Activated T-helper 17 cell treated with anti-CD3 and anti-CD28 coated beads, Interleukin-2, amount 50 U/mL, for 72 hours (primary cell): ENCODE measurements around the gene GDPGP1. TPM values are rescaled to one million over a fixed set of nuclear protein-coding genes. Genes with fewer than 3 reads are reported as not detected.
A peak's percentile ranks its signal among the peaks of the same experiment; 100 is the strongest.
"Not testable (repeated sequence)": the region's sequence is repeated elsewhere in the genome, so short reads cannot be mapped to it uniquely, and the experiment has no call there.

ENCODE experiments used
- ATAC-seq: fragments of 150-1000 bp; cut with Tn5 transposase; replicated peaks from 2 replicates; pipeline ENCODE4 v1.10.0; 2021; ENCODE audit warnings: mild to moderate bottlenecking, moderate library complexity
- H3K27ac Mint-ChIP-seq: one replicate; pipeline ENCODE4 v1.8.0; 2022; ENCODE audit warnings: mixed read lengths
- H3K27me3 Mint-ChIP-seq: one replicate; pipeline ENCODE4 v1.8.0; 2022; ENCODE audit warnings: mixed read lengths
- H3K36me3 Mint-ChIP-seq: one replicate; pipeline ENCODE4 v1.8.0; 2022; ENCODE audit warnings: low read depth, mild to moderate bottlenecking, mixed read lengths
- H3K4me1 Mint-ChIP-seq: one replicate; pipeline ENCODE4 v1.8.0; 2022; ENCODE audit warnings: mixed read lengths
- H3K4me3 Mint-ChIP-seq: one replicate; pipeline ENCODE4 v1.8.0; 2022; ENCODE audit warnings: mild to moderate bottlenecking, mixed read lengths
- H3K9me3 Mint-ChIP-seq: one replicate; pipeline ENCODE4 v1.8.0; 2022; ENCODE audit warnings: mixed read lengths
- total RNA-seq, 2 donors: library from RNA; stranded (reverse); gene quantifications; one replicate each; pipeline ENCODE4 v1.2.3, GENCODE V29; 2022

The GDPGP1 gene, protein sequence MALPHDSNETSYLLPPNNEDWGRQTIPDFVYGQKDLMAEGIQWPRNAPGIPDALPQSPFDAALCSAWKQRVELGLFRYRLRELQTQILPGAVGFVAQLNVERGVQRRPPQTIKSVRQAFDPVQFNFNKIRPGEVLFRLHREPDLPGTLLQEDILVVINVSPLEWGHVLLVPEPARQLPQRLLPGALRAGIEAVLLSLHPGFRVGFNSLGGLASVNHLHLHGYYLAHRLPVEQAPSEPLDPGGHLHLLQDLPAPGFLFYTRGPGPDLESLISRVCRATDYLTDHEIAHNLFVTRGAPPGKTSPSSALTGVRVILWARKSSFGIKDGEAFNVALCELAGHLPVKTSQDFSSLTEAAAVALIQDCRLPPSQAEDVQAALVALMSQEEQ
- total RNA-seq, result 1 to 10 TPM; 8.2 to 9.4 TPM

DNA sequence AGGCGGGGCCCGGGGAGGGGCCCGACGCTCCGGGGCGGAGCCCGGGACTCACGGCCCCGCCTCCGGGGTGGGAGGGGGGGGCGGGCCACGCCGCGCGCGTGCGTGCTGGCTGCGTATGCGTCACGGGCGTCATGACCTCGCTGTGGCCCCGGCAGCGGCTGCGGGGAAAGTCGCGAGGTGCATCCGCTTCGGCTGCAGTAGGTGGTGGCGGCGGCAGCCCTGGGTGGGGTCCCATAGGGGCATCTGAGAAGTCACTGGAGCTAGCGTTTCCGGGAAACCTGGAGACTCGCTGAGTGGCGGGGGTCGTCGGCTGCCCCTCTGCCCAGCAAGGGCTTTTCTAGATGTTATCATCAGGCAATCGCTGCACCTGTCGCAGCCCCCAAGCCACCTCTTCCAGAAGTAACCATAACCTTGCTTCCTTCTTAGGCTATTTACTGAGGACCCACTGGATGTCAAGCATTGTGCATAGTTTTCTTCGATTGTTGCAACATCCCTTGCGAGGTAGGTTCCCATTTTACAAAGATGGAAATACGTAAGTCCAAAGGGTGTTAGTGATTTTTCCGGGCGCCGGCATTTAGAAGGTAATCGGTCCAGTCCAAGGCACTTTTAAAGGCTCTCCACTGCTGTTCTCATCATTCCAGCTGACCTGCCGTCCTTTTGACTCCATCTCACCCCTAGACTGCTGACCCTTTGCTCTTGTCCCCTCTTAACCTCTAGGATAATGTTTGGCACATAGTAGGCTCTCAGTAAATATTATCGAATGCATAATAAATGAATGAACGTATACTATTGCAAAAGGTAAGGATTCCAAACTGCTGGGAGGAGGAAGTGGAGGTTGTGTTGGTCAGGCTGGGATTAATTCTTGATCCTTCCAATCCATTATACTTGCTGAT is at the start of gene GDPGP1:
GDPGP1 (plus strand) TSS at position 114 of the 893 bp plus-strand sequence. CDS start 6,700 bp downstream, outside the sequence.
- Mint-ChIP-seq H3K4me3 (peak within 1 kb of the TSS; percentile 98), H3K36me3 (peaks cover 72% of the 10 kb centered on the region), H3K27ac (peak within 1 kb of the TSS; percentile 90)

DNA sequence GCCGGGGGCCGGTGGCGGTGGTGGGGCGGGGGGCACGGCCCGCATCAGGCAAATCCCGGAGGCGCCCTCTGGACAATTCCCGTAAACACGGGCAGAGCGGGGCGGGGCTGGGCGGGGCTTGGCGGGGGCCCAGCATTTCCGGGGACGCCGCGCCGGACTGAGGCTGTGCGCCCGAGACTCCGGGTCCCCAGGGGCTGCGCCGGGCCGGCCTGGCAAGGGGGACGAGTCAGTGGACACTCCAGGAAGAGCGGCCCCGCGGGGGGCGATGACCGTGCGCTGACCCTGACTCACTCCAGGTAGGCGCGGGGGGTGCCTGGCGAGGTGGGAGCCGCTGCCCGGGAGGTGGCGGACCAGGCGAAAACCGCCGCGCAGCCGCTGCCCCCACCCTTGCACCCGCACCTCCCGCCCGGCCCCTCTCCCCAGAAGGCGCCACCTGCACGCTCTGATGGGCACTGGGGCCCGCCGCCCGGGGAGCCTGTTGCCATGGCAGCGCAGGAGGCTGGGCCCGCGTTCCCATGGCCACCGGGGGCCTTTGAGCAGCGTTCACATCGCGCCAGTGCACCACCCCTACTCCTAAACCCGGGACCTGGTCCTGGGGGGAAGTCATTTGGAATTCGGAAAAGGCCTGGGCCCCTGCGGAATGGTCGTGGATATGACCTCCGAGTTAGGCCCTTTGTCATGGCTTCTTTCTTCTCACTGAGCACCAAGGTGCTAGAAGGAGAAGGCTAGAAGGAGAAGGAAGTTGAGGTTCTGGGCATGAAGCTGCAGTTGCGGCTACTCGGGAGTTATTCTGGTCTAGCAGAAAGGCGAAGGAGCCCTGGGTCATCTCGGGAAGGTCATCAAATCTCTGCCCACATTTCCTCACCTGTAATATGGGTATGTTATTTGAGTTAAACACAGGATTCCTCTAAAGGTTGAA is 49.0 kb upstream of the GDPGP1 start:
- no peaks in the 10 kb centered on the region for H3K9me3 Mint-ChIP-seq
- H3K27ac Mint-ChIP-seq, result peak overlapping the region; percentile 60
- peaks cover 12% of the 10 kb centered on the region for H3K4me1 Mint-ChIP-seq
- no peaks in the 10 kb centered on the region for H3K27me3 Mint-ChIP-seq
- peaks cover 6% of the 10 kb centered on the region for H3K36me3 Mint-ChIP-seq
- ATAC-seq, result peak; percentile 79
- H3K4me3 Mint-ChIP-seq, result peak overlapping the region; percentile 86

More for the DNA sequence above, at the start of gene GDPGP1:
- peaks cover 14% of the 10 kb centered on the region for H3K4me1 Mint-ChIP-seq
- peak; percentile 66 for ATAC-seq
- no peaks in the 10 kb centered on the region for H3K27me3 Mint-ChIP-seq
- no peaks in the 10 kb centered on the region for H3K9me3 Mint-ChIP-seq

DNA sequence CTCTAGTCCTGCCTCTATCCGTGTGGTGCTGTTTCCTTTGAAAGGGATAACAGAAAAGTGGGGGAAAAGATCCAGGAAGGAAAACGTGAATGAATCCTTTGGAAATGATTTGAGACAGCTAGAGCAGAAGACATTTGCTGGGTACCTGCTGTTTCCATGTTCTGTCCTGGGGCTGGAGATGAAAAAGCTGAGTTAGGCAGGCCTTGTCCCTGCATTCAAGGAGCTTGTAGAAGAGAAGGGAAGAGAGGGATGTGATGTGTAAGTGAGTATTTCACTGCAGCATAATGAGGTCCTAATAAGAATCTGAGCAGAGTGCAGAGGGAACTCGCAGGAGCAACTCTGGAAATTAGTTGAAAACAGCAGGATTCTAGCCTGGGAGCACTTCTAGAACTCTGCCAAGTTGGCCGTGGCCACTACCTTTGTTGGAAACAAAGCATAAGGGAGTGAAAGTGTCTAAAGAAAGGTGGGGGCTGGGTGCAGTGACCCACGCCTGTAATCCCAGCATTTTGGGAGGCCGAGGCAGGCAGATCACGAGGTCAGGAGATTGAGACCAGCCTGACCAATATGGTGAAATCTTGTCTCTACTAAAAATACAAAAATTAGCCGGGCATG is 46.6 kb upstream of the GDPGP1 start:
- peak overlapping the region; percentile 6 for H3K4me3 Mint-ChIP-seq
- peaks cover 6% of the 10 kb centered on the region for H3K36me3 Mint-ChIP-seq
- no peak for ATAC-seq
- no peaks in the 10 kb centered on the region for H3K9me3 Mint-ChIP-seq
- H3K27ac Mint-ChIP-seq, result no peak overlapping the region
- peaks cover 24% of the 10 kb centered on the region for H3K4me1 Mint-ChIP-seq
- no peaks in the 10 kb centered on the region for H3K27me3 Mint-ChIP-seq

DNA sequence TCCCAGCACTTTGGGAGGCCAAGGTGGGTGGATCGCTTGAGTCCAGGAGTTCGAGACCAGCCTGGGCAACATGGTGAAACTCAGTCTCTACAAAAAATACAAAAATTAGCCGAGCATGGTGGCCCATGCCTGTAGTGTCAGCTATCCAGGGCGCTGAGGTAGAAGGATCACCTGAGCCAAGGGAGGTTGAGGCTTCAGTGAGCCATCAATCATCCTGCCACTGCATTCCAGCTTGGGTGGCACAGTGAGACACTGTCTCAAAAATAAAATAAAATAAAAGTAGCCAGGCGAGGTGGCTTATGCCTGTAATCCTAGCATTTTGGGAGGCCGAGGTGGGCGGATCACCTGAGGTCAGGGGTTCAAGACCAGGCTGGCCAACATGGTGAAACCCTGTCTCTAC is 45.9 kb upstream of the GDPGP1 start:
- not testable (repeated sequence) for H3K27ac Mint-ChIP-seq, ATAC-seq, H3K9me3 Mint-ChIP-seq, H3K36me3 Mint-ChIP-seq, H3K27me3 Mint-ChIP-seq, H3K4me3 Mint-ChIP-seq
- H3K4me1 Mint-ChIP-seq, result peaks cover 24% of the 10 kb centered on the region

DNA sequence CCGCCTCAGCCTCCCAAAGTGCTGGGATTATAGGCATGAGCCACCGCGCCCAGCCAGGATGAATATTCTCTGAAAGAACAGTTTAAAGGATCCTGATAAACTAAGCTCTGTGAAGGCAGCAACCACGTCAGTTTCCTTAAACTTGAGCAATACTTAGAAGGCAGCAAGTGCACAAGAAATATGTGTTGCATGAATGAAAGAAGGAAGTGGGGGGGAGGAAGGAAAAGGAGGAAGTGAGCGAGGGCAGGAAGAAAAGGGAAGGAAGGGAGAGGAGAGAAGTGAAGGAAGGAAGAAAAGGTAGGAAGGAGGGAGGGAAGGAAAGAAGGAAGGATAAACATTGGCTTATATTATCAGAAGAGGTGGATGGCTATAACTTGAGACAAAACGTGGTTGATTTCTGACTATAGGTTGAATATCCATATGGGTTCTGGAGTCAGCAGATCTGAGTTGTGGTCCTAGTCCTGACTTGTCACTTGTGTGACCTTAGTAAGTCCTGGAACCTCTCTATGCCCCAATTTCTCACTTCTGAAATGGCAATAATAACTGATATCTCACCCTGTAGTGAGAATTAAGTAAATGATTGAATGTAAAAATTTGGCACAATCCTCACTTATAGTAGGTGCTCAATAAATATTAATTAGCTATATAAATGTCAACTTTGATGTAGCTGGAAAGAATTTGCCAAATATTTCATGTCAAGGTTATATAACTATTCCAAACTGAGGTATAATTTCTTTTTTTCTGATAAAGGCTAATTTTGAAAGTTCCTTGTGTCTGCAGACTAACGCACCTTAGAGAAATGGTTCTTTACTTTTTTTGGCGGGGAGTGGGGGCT is 44.9 kb upstream of the GDPGP1 start:
- Mint-ChIP-seq H3K27me3 (no peaks in the 10 kb centered on the region), H3K4me3 (no peak overlapping the region), H3K27ac (no peak overlapping the region), H3K4me1 (peaks cover 24% of the 10 kb centered on the region), H3K9me3 (no peaks in the 10 kb centered on the region), H3K36me3 (peaks cover 6% of the 10 kb centered on the region)
- ATAC-seq, result no peak

DNA sequence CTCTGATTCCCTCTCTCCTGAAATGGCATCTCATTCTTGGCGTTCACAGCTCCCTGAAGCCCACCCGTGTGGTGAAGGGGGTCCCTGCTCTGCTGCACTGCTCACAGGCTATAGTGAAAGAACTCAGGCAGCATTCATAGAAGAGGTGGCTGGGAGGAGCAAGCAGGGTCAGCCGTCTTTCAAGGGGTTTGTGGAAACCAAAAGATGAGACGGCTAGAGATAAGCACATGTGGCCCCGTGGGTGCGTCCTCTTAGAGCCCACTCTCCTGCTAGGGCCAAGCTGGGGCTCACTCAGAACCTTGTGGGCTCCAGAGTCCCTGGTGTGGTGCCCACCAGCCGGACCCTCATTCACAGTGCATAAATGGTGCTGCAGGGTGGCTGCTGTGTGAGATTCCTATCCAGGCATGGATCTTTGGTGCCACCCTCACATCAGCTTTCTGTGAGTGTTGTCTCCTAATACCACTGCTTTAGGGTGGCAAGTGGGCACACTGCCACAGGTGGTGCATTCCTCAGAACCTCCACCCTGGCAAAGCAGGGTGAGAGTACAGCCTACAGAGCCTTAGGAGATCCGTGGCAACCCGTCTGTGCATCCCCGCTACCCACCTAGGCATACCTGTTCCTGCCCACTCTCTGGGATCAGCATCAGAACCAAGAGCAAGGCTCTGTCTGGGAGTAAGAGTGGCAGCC is 44.1 kb upstream of the GDPGP1 start:
- Mint-ChIP-seq H3K4me1 (peaks cover 24% of the 10 kb centered on the region), H3K27ac (peak overlapping the region; percentile 20), H3K27me3 (no peaks in the 10 kb centered on the region), H3K36me3 (peaks cover 6% of the 10 kb centered on the region), H3K4me3 (no peak overlapping the region), H3K9me3 (no peaks in the 10 kb centered on the region)
- ATAC-seq, result no peak

DNA sequence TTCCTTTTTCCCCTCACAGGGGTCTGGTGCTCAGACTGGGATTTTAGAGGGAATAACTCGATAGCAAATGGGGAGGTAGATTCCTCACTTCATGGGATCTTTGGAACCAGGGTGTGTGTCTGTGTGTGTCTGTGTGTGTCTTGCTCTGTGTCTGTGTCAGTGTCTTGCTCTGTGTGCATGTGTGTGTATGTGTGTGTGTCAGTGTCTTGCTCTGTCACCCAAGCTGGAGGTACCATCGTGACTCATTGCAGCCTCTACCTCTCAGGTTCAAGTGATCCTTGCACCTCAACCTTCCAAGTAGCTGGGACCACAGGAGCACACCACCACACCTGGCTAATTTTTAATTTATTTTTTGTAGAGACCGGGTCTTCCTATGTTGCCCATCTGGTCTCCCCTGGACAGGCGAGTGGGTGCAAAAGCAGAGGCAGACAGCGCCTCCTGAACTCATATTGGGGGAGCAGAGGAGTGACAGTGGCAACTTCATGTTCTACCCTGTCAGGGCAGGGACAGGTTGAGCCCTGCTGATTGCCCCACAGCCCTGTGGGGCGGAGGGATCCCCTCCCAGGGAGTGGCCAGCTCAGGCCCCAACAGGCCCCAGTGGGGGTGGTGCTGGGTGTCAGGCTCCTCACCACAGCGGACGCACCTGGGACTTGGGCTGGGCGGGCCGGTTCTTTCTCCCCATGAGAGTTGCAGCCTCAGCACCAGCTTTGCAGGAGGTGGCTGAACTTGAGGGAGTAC is 43.2 kb upstream of the GDPGP1 start:
- Mint-ChIP-seq H3K36me3 (no peaks in the 10 kb centered on the region), H3K9me3 (no peaks in the 10 kb centered on the region), H3K27ac (peak overlapping the region; percentile 20), H3K27me3 (no peaks in the 10 kb centered on the region), H3K4me3 (no peak overlapping the region), H3K4me1 (peaks cover 19% of the 10 kb centered on the region)
- ATAC-seq, result peak; percentile 28

DNA sequence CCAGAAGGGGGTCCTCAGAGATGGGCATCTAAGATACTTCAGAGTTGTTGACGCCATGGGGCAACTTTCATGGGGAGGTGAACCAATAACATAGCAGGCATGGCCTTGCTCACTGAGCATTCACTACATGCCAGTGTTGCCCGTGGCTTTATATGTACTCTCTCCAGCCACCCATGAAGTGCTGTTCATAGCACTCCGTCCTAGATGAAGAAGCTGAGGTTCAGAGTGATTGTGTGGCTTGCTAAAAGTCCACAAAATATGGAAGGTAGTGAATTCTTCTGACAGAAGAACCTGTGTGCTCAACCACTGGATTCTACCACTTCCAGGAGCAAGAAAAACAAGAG is 42.7 kb upstream of the GDPGP1 start:
- no peaks in the 10 kb centered on the region for H3K36me3 Mint-ChIP-seq
- H3K27ac Mint-ChIP-seq, result no peak overlapping the region
- H3K9me3 Mint-ChIP-seq, result no peaks in the 10 kb centered on the region
- H3K27me3 Mint-ChIP-seq, result no peaks in the 10 kb centered on the region
- ATAC-seq, result no peak
- H3K4me3 Mint-ChIP-seq, result peak overlapping the region; percentile 32
- peaks cover 19% of the 10 kb centered on the region for H3K4me1 Mint-ChIP-seq

DNA sequence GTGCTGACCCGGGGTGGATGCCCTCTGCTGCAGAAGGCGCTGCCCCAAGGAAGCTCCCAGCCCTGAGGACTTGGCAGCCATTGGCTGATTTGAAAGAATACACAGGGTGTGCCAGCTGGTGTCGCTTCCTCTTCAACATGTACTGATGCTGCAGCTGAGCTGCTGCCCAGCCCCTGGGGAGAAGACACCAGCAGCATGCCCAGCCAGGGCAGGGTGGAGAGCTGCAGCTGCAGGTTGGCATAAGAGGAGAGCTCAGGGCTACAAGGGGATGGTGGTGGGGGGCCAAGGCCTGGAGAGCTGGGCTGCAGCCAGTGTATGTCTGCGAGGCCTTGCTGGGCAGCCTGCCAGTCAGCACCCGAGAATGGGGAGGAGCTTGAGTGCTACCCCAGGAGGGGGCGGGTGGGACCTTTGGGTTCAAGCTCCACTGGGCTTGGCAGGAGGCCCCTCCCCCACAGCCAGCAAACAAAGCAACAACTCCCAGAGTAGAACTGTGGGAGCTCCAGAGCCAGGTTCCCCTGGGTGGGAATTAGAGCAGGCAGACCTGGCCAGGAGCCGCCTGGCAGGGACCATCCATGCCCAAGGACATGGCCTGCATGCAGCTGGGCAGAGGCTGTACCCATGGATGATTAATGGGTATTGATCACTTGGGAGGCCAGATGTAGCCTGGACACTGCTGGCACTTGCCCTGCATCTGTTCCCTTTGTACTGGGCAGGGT is 42.1 kb upstream of the GDPGP1 start:
- ATAC-seq, result peak; percentile 56
- no peaks in the 10 kb centered on the region for H3K27me3 Mint-ChIP-seq
- H3K9me3 Mint-ChIP-seq, result no peaks in the 10 kb centered on the region
- peaks cover 18% of the 10 kb centered on the region for H3K4me1 Mint-ChIP-seq
- H3K27ac Mint-ChIP-seq, result no peak overlapping the region
- peak overlapping the region; percentile 32 for H3K4me3 Mint-ChIP-seq
- no peaks in the 10 kb centered on the region for H3K36me3 Mint-ChIP-seq

DNA sequence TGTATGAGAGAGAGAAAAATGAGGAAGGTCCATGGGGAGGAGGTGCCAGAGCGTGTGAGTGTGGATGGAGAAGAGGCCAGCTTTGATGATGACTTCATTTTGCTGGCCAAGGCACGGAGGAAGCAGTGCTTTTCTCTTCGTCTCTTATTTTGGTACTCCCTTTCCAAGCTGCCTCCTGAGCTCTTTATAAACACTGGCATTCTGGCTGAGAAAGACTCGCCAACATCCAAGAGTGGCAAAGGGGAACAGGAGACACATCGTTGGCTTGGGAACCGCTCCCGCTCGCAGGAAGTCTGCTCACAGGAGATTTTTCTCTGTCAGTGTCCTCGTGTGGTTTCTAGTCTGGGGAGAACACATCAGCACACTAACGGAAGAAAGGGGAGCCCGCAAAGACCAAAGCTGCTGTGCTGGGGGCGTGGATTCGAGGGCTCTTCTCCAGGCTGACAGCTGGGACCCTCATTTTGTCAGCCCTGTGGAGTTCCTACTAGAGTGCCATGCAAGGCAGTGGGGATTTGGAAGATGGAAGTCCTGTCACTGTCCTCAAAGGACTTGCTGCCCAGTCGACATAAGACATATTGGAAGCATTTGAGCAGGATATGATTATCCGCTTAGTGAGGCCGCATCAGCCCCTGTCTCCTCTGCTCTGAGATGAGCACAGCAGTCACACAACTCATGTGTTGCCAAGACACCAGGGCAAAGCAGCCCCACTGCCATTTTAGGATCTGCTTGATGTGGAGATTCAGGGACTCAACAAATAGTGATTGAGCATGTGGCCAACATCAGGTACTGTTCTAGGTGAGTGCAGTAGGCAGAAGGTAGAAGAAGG is 40.8 kb upstream of the GDPGP1 start:
- Mint-ChIP-seq H3K27ac (no peak overlapping the region), H3K4me3 (no peak overlapping the region), H3K4me1 (peaks cover 13% of the 10 kb centered on the region), H3K36me3 (no peaks in the 10 kb centered on the region), H3K9me3 (no peaks in the 10 kb centered on the region), H3K27me3 (no peaks in the 10 kb centered on the region)
- ATAC-seq, result no peak

DNA sequence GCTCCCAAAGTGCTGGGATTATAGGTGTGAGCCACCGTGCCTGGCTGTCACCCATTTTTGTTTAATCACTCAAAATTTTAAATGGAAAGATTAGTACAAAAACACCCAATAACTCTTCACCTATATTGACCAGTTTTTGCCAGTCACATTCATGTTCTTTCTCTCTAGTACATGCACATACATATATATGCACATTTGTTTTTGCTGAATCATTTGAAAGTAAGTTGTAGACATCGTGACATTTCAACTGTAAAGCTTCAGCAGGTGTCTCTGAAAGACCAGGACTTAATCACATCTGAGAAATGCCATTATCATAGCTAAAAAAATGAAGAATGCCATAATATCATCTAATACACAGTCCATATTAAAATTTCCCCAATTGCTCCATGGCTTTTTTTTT is 39.4 kb upstream of the GDPGP1 start:
- Mint-ChIP-seq H3K36me3 (no peaks in the 10 kb centered on the region), H3K4me1 (peaks cover 17% of the 10 kb centered on the region), H3K27ac (no peak overlapping the region), H3K9me3 (no peaks in the 10 kb centered on the region), H3K4me3 (no peak overlapping the region), H3K27me3 (no peaks in the 10 kb centered on the region)
- no peak for ATAC-seq
